Gastrocnemius medialis (tissue), 4 donors: Measurements from ENCODE around the gene RASSF8. TPM values are rescaled to one million over a fixed set of nuclear protein-coding genes. Genes with fewer than 3 reads are reported as not detected.

Experiments used
- ATAC-seq, 2 donors: fragments of 150-250 bp; one replicate each; pipeline ENCODE4 v1.9.1; 2016
- DNase-seq, 2 donors: peaks; one replicate each; pipeline ENCODE4 v3.0.0-alpha.2; 2019
- H3K27ac ChIP-seq, 4 donors: fragments of 200-600 bp; sonication (generic); 1 replicate in 1 of 4; 2 replicates in 3 of 4; pipeline ENCODE4 v1.5.1; 2016 to 2018; ENCODE audit warnings: mild to moderate bottlenecking in 2 of 4, moderate library complexity in 1 of 4
- H3K27me3 ChIP-seq, 3 donors: fragments of 200-600 bp; sonication (generic) in 2 of 3; 1 replicate in 1 of 3; 2 replicates in 2 of 3; pipeline versions ENCODE4 v1.5.1 to v1.6.0; 2016 to 2019; ENCODE audit warnings: mild to moderate bottlenecking in 1 of 3, moderate library complexity in 1 of 3
- H3K36me3 ChIP-seq, 2 donors: fragments of 200-600 bp; sonication (generic) in 1 of 2; one replicate each; pipeline ENCODE4 v1.5.1; 2017 to 2018
- H3K4me1 ChIP-seq, 2 donors: fragments of 200-600 bp; sonication (generic) in 1 of 2; one replicate each; pipeline ENCODE4 v1.5.1; 2016 to 2017; ENCODE audit warnings: mild to moderate bottlenecking in 2 of 2
- H3K4me3 ChIP-seq, 4 donors: fragments of 200-600 bp; sonication (generic) in 3 of 4; 1 replicate in 1 of 4; 2 replicates in 3 of 4; pipeline ENCODE4 v1.5.1; 2016 to 2019; ENCODE audit warnings: mild to moderate bottlenecking in 2 of 4
- H3K9me3 ChIP-seq, 3 donors: fragments of 200-600 bp; sonication (generic) in 2 of 3; 1 replicate in 1 of 3; 2 replicates in 2 of 3; pipeline ENCODE4 v1.5.1; 2016 to 2019
- POLR2A ChIP-seq, 2 donors: fragments of 450-650 bp; IDR thresholded peaks; one replicate each; pipeline ENCODE4 v1.6.1; 2017; ENCODE audit warnings: antibody characterized with exemption in 2 of 2, mild to moderate bottlenecking in 2 of 2, moderate library complexity in 2 of 2
- in situ Hi-C, 4 donors: fragments of 200-750 bp; cut with MboI; loops; one replicate each; pipeline versions ENCODE4 v1.15.0 to v1.8.0; 2017; ENCODE audit warnings: low sequenced_read_pairs in 4 of 4
- intact Hi-C: fragments of 100-400 bp; cut with DNase I; formaldehyde crosslinking; loops from one replicate; pipeline ENCODE4 v1.15.1; 2023; ENCODE audit warnings: low total_unique reads
- total RNA-seq, 4 donors: library from RNA; depleted of rRNA; stranded (reverse); fragments of >200 nt; gene quantifications; one replicate each; pipeline versions ENCODE4 v1.1.0 to v1.2.3, GENCODE V29; 2016
- TF ChIP-seq, protein P1 (sequence below), 5 experiments: fragments of 450-650 bp in 3 of 5; fragments of 200-600 bp in 2 of 5; sonication (generic) in 2 of 5; IDR thresholded peaks in 4 of 5; conservative IDR thresholded peaks in 1 of 5; 1 replicate in 4 of 5; 2 replicates in 1 of 5; pipeline ENCODE4 v1.5.1; 2016 to 2019; ENCODE audit warnings: antibody characterized with exemption in 5 of 5, mild to moderate bottlenecking in 3 of 5, moderate library complexity in 3 of 5

The RASSF8 gene
- total RNA-seq, 4 donors from 2014 or later: 23.6 to 36.8 (median 28.0) TPM

DNA sequence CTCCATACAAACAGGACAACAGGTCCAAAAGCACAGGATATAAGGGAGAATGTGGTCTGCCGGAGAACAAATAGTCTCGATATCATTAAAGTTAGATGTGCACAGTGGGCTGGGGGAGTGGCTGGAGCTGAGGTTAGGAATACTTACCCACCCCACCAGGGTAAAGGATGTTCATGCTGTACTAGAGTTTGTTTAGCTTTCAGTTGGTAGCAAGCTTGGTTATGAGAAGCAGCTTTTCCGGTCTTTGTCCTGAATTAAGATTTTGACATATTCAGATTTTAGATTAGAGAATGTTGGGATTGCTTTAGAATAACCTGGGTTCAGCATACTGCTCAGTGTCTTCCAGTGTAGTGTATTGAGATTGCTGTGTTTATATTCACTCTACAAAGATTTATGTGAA lies 16.7 kb downstream of the RASSF8 start:
- intact Hi-C loops (no loop called here), in situ Hi-C loops (no loop called here)
- H3K27ac ChIP-seq: peak overlapping the region in 2 of 4 donors; percentile 67 to 78
- ATAC-seq (no peak), DNase-seq (no peak)
- no peak overlapping the region for H3K4me3 ChIP-seq
- no peaks in the 10 kb centered on the region for H3K9me3 ChIP-seq
- no peaks in the 10 kb centered on the region for H3K27me3 ChIP-seq
- H3K4me1 ChIP-seq: peaks cover 79 to 82% of the 10 kb centered on the region in 2 donors
- no peaks in the 10 kb centered on the region for H3K36me3 ChIP-seq
- no peak for TF ChIP-seq POLR2A (IDR thresholded peaks at IDR 0.05)

DNA sequence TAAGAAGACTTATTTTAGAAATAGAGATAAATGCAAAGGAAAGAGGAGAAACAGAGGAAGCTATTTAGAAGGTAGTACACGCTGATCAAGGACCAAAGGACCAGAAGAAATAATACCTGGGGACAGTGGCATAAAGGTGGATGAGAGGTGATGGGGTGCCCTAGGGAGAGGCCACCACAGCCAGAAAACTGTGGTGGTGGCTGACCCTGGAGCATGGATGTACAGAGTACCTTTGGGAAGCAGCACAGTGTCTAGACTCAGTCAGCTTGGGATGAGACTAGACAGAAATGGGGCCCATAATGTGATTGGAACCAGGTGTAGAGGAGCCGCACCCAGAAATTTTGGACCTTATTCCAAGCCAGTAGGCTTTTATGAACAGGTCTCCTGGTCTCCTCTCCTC lies 17.2 kb downstream of the RASSF8 start:
- Histone ChIP-seq H3K27me3 (no peaks in the 10 kb centered on the region), H3K4me1 (peaks cover 74 to 80% of the 10 kb centered on the region in 2 donors), H3K9me3 (no peaks in the 10 kb centered on the region), H3K27ac (peak overlapping the region in 3 of 4 donors; percentile 67 to 78 (median 73)), H3K4me3 (no peak overlapping the region), H3K36me3 (no peaks in the 10 kb centered on the region)
- ATAC-seq (no peak), DNase-seq (no peak)
- in situ Hi-C loops: no loop called here
- intact Hi-C loops: no loop called here
- TF ChIP-seq, protein P1, sequence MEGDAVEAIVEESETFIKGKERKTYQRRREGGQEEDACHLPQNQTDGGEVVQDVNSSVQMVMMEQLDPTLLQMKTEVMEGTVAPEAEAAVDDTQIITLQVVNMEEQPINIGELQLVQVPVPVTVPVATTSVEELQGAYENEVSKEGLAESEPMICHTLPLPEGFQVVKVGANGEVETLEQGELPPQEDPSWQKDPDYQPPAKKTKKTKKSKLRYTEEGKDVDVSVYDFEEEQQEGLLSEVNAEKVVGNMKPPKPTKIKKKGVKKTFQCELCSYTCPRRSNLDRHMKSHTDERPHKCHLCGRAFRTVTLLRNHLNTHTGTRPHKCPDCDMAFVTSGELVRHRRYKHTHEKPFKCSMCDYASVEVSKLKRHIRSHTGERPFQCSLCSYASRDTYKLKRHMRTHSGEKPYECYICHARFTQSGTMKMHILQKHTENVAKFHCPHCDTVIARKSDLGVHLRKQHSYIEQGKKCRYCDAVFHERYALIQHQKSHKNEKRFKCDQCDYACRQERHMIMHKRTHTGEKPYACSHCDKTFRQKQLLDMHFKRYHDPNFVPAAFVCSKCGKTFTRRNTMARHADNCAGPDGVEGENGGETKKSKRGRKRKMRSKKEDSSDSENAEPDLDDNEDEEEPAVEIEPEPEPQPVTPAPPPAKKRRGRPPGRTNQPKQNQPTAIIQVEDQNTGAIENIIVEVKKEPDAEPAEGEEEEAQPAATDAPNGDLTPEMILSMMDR (IDR thresholded peaks at IDR 0.05 in 4 of 5, conservative IDR thresholded peaks at IDR 0.05 in 1 of 5): no peak
- no peak for TF ChIP-seq POLR2A (IDR thresholded peaks at IDR 0.05)

DNA sequence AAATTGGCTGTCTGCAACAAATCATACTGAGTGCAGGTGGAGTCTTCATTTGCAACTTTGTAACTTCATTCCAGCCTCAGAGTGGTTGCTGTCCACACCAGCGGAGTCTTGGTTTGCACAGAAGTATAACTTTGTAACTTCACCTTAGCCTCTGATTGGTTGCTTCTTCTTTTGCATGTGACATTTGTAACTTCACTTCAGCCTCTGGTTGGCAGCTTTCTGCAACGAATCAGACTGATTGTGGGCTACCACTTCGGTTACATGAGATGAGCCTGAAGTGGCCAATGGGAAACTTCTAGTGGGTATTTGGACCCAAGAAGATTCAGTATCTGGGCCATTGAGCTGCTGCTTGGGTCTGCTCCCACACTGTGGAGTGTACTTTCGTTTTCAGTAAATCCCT lies 17.8 kb downstream of the RASSF8 start:
- ATAC-seq: peak; percentile 47 to 78
- in situ Hi-C loops: no loop called here

DNA sequence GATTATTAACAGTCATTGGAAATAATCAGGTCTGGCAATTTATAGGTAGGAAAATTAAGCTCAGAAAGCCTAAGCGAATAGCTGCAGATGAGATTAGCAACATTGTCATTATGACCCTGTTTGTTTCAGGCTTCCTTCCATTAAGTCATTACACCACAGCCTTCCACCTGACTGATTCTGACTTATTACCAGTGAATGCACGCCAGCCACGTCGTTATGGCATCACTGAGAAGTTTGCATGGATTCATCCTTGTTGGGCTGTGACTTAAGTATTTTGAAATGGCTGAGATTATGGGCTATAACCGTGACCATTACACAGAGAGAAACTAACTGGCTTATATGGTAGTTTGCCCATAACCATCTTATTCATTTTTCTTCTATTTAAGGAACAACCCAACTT lies 18.6 kb downstream of the RASSF8 start:
- no peaks in the 10 kb centered on the region for H3K27me3 ChIP-seq
- H3K4me3 ChIP-seq: peak overlapping the region; percentile 24 to 49 (median 39)
- in situ Hi-C loops: no loop called here
- ATAC-seq (peak; percentile 73 to 74), DNase-seq (peak in 1 of 2 donors; percentile 40)
- H3K4me1 ChIP-seq: peaks cover 61 to 76% of the 10 kb centered on the region in 2 donors
- H3K27ac ChIP-seq: peak overlapping the region; percentile 57 to 78 (median 70)
- H3K36me3 ChIP-seq: no peaks in the 10 kb centered on the region
- intact Hi-C loops: no loop called here
- H3K9me3 ChIP-seq: no peaks in the 10 kb centered on the region
- TF ChIP-seq POLR2A (IDR thresholded peaks at IDR 0.05): no peak

More for the DNA sequence above, 17.8 kb downstream of the RASSF8 start:
- H3K27me3 ChIP-seq: no peaks in the 10 kb centered on the region
- H3K27ac ChIP-seq: peak overlapping the region; percentile 57 to 78 (median 70)
- H3K4me1 ChIP-seq: peaks cover 69 to 77% of the 10 kb centered on the region in 2 donors
- DNase-seq: peak; percentile 21 to 69
- no peaks in the 10 kb centered on the region for H3K36me3 ChIP-seq
- intact Hi-C loops: no loop called here
- H3K4me3 ChIP-seq: peak overlapping the region; percentile 24 to 49 (median 39)
- H3K9me3 ChIP-seq: no peaks in the 10 kb centered on the region
- TF ChIP-seq, protein P1 (IDR thresholded peaks at IDR 0.05 in 4 of 5, conservative IDR thresholded peaks at IDR 0.05 in 1 of 5): no peak
- no peak for TF ChIP-seq POLR2A (IDR thresholded peaks at IDR 0.05)

DNA sequence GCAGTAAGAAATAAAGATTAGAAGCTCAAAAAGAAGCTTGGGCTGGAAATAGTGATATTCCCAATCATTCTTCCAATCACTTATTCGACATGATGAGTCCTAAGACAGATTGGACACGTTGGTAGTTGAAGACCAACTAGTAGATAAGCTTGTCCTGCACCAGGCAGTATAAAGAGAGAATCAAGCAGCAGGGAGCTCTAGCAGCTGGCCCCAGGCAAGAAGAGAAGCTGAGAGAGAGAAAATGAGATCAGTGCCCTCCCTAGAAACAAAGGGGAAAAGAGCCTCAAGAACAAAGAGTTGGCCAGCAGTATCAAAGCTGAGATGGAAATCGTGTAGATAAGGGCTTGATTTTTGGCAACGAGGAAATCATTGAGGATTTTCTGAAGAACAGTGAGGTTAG lies 20.6 kb downstream of the RASSF8 start:
- ATAC-seq (no peak), DNase-seq (no peak)
- H3K9me3 ChIP-seq: no peaks in the 10 kb centered on the region
- no peak overlapping the region for H3K27ac ChIP-seq
- in situ Hi-C loops (no loop called here), intact Hi-C loops (no loop called here)
- H3K27me3 ChIP-seq: no peaks in the 10 kb centered on the region
- H3K36me3 ChIP-seq: no peaks in the 10 kb centered on the region
- no peak overlapping the region for H3K4me3 ChIP-seq
- TF ChIP-seq, protein P1 (IDR thresholded peaks at IDR 0.05 in 4 of 5, conservative IDR thresholded peaks at IDR 0.05 in 1 of 5): no peak
- TF ChIP-seq POLR2A (IDR thresholded peaks at IDR 0.05): no peak
- peaks cover 51 to 79% of the 10 kb centered on the region in 2 donors for H3K4me1 ChIP-seq

DNA sequence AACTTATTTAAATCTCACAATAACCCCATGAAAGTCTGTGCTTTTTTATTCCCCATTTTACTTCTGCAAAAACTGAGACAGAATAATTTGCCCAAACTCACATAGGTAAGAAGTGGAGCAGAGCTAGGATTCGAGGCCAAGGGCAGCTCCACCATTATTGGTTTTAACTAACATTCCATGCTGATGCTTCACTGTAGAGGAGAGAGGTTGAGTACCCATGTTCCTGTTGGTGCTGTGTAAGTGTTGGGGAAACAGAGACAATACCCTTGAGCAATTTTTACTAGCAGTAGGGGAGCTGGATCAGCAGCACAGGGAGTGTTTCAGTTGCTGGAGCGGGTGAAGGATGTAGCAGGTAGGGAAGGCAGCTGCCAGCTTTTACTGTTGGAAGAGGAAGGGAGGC lies 21.1 kb downstream of the RASSF8 start:
- intact Hi-C loops: no loop called here
- H3K27ac ChIP-seq: no peak overlapping the region
- no peaks in the 10 kb centered on the region for H3K36me3 ChIP-seq
- DNase-seq (no peak), ATAC-seq (no peak)
- no peaks in the 10 kb centered on the region for H3K9me3 ChIP-seq
- H3K4me3 ChIP-seq: no peak overlapping the region
- in situ Hi-C loops: no loop called here
- TF ChIP-seq, protein P1 (IDR thresholded peaks at IDR 0.05 in 4 of 5, conservative IDR thresholded peaks at IDR 0.05 in 1 of 5): no peak
- TF ChIP-seq POLR2A (IDR thresholded peaks at IDR 0.05): no peak
- peaks cover 53 to 80% of the 10 kb centered on the region in 2 donors for H3K4me1 ChIP-seq
- no peaks in the 10 kb centered on the region for H3K27me3 ChIP-seq
